ENCODE measurements around the gene SPEF1.

The SPEF1 gene

GRCh38 chr20:3820901-3821727 lies 39.9 kb upstream of the SPEF1 start:
- no peak for TF ChIP-seq CTCF (IDR thresholded peaks at IDR 0.05; ENCODE audit: borderline replicate concordance, insufficient read depth, low read depth, low read length)
- H3K4me3 ChIP-seq (ENCODE audit: low read depth, low read length): peak overlapping the region; percentile 77

GRCh38 chr20:3820048-3820900 lies 39.0 kb upstream of the SPEF1 start, which contains the start of gene AP5S1:
Gene AP5S1, plus strand, starts transcription at chr20:3820547. Its CDS starts 1,571 bp downstream, at chr20:3822118.
- peak within 1 kb of the TSS; percentile 77 for H3K4me3 ChIP-seq (ENCODE audit: low read depth, low read length)
- peak; percentile 98 for TF ChIP-seq CTCF (IDR thresholded peaks at IDR 0.05; ENCODE audit: borderline replicate concordance, insufficient read depth, low read depth, low read length)

DNA sequence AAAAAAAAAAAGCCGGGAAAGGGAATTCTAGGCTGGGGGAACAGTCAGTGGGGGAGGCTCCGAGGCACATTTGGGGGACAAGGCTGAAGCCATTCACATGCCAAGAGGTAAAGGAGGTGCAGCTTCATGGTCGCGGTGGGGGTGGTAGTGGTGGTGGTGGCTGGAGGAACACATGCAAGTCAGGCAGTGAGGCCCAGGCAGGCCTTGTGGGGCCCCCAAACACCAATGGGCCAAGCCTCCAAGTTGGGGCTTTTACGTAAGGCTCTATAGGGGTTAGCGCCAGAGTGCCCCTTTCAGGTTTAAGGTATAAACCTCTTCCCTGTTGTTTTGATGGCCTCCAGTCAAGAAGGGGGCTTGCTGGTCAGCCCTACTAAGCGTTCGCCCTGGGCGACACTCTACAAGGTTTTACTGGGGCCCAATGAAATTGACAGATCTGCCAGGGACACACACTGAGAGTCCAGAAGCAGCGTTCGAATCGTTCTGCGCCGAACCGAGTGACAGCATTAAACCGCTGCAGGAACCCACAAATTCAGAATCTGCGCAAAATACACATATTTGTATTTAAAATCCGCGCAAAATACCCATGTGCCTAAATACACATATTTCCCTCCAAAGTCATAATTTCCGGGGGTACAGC lies 38.3 kb upstream of the SPEF1 start:
- H3K4me3 ChIP-seq (ENCODE audit: low read depth, low read length): peak overlapping the region; percentile 77
- TF ChIP-seq CTCF (IDR thresholded peaks at IDR 0.05; ENCODE audit: borderline replicate concordance, insufficient read depth, low read depth, low read length): no peak

GRCh38 chr20:3818155-3819151 lies 37.2 kb upstream of the SPEF1 start:
- TF ChIP-seq CTCF (IDR thresholded peaks at IDR 0.05; ENCODE audit: borderline replicate concordance, insufficient read depth, low read depth, low read length): peak; percentile 69
- no peak overlapping the region for H3K4me3 ChIP-seq (ENCODE audit: low read depth, low read length)

GRCh38 chr20:3815703-3816315 lies 34.6 kb upstream of the SPEF1 start:
- no peak overlapping the region for H3K4me3 ChIP-seq (ENCODE audit: low read depth, low read length)
- no peak for TF ChIP-seq CTCF (IDR thresholded peaks at IDR 0.05; ENCODE audit: borderline replicate concordance, insufficient read depth, low read depth, low read length)
